ENCODE results near the gene NSFL1C.
"Not testable (repeated sequence)": the region's sequence is repeated elsewhere in the genome, so short reads cannot be mapped to it uniquely, and the experiment has no call there.

The NSFL1C gene

GRCh38 chr20:1423625-1424106 lies 43.0 kb downstream of the NSFL1C start:
- peak; percentile 25 for DNase-seq (ENCODE audit: low spot score)

DNA sequence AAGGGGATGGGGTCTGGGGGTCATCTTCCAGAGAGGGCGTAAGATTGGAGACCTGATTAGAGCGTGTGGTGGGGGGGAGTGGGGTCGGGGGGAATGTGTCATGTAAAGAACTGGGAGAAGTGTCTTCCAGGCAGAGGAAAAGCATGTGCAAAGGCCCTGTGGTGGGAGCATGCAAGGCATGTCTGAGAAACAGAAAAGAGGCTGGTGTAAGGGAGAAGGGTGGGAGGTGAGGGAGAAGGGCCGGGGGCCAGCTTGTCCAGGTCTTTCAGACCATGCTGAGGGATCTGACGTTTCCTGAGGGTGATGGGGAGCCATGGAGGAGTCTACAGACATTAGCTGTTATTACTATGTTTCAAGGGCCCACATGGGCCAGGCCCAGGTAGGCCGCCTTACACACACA lies 43.4 kb downstream of the NSFL1C start:
- DNase-seq (ENCODE audit: low spot score): no peak

- DNase-seq (ENCODE audit: low spot score): no peak
Measured at GRCh38 chr20:1422753-1423152, 43.9 kb downstream of the NSFL1C start.

- no peak for DNase-seq (ENCODE audit: low spot score)
Measured at GRCh38 chr20:1420066-1420465, 46.6 kb downstream of the NSFL1C start.

DNA sequence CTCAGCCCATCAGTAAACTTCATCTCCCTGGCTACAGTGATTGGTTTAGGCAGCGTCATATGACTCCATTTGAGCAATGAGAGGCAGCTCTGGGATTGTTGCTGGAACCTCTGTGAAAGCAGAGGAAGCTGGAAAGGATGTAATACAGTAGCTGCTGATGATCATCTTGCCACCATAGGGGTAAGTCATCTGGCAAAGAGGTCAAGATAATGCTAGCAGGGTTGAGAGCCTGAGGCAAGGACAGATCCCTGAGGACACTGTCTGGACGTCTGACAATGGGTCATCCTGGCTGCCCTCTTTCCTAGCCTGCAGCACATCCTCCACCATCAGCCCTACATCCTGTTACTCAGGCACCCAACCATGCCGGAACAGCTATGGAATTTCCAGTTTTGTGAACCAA lies 48.3 kb downstream of the NSFL1C start:
- DNase-seq (ENCODE audit: low spot score): no peak

GRCh38 chr20:1417790-1418189 lies 48.9 kb downstream of the NSFL1C start:
- no peak for DNase-seq (ENCODE audit: low spot score)

- no peak for DNase-seq (ENCODE audit: low spot score)
Measured at GRCh38 chr20:1417273-1417672, 49.4 kb downstream of the NSFL1C start.

DNA sequence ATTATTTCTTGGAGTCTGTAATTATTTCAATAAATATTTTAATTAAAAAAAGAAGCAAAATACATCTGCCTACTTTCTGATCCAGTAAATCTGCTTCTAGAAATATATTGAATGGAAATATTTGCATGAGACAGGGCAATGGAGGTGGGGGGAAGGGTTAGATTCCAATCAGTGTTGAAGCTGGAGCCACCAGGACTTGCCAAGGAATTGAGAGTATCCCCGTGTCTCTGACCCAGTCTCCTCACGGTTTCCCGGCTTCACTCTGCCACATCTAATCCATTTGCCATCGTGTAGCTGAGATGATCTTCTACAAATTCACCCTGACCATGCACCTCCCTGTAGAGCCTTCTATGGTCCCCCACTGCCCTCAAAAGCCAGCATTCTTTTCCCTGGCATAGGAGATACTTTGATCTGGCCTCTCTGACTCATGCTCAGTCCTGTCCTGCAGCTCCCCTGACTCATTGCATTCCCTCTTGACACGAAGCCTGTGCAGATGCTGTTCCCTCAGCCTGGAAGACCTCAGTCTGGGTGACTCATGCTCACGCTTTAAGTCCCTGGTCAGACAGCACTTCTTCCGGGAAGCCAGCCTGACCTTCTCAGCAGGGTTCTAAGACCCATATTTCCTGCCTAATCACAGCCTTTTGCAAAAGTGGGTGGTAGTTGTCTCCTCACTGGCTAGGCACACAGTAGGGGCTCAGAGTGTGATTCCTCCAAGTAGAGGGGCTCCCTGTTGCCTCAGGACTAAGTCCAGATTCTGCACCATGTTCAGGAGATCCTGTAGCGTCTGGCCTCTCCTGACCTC lies 50.8 kb downstream of the NSFL1C start:
- DNase-seq (ENCODE audit: low spot score): no peak

DNA sequence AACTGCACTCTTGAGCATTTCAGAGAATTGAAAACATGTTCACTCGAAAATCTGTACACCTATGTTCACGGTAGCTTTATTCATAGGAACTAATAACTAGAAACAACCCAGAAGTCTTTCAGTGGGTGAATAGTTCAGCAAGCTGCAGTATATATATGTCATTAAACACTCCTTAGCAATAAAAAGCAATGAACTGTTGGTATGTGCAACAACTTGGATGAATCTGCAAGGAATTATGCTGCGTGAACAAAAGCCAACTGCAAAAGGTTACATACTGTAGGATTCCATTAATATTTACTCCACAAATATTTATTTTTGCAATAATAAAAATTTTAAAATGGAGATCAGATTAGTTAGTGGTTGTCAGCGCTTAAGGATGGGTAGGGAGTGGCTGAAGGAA lies 51.7 kb downstream of the NSFL1C start:
- DNase-seq (ENCODE audit: low spot score): no peak

GRCh38 chr20:1405801-1406200 lies 60.8 kb downstream of the NSFL1C start:
- DNase-seq (ENCODE audit: low spot score): no peak

DNA sequence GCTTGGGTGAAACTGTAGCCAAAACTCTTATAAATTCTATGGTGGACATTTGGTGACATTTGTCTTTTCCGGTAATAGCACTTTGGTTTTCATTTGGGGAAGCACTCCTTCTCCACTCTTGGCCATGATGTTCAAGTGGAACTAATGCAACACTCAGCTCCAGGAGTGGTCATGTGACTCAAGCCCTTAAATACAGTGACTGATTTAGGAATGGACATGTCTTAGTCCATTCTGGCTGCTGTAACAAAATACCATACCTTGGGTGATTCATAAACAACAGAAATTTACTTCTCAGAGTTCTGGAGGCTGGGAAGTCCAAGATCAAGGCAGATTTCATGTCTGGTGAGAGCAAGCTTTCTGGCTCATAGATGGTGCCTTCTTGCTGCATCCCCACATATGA lies 63.0 kb downstream of the NSFL1C start:
- no peak for DNase-seq (ENCODE audit: low spot score)

DNA sequence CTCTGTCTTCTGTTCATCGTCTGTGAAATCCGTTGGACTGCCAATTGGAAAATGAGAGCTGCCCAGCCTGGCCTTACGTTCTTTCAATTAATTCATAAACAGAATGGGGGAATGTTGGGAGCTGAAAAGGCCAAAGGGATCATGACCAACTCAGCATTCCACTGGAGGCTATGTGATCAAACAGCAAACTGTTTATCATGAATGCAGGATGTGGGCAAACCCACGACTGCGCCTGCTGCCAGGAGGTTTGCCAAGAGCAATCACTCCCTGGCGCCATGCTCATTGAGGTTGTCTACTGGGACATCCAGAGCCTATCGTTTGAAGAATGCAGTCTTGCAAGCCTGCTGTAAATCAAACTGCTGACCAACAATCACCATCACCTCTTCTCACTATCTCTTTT lies 64.5 kb downstream of the NSFL1C start:
- DNase-seq (ENCODE audit: low spot score): no peak

GRCh38 chr20:1401451-1401907 lies 65.2 kb downstream of the NSFL1C start:
- no peak for DNase-seq (ENCODE audit: low spot score)

- DNase-seq (ENCODE audit: low spot score): not testable (repeated sequence)
Measured at GRCh38 chr20:1399678-1400366, 66.8 kb downstream of the NSFL1C start.

- not testable (repeated sequence) for DNase-seq (ENCODE audit: low spot score)
Measured at GRCh38 chr20:1398185-1398584, 68.5 kb downstream of the NSFL1C start.

DNA sequence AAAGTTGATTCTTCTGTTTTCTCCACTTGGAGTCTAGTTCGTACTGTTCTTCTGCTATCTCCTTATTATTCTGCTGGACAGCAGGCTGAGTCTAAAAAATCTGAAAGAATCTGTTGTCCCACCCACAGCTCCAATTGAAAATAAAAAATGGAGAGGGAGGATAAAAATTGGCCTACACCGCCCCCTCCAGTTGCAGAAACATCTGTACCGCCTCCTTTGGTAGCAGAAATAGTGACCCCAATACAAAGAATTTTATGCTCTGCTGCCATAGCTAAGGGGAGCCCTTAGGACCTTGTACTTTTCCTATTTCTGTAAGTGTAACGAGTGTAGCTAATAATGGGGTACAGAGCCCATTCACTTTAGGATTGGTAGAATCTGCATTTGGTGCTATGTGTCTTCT lies 68.9 kb downstream of the NSFL1C start:
- no peak for DNase-seq (ENCODE audit: low spot score)

GRCh38 chr20:1396702-1397101 lies 69.9 kb downstream of the NSFL1C start:
- DNase-seq (ENCODE audit: low spot score): no peak

GRCh38 chr20:1396264-1396663 lies 70.4 kb downstream of the NSFL1C start:
- DNase-seq (ENCODE audit: low spot score): no peak

DNA sequence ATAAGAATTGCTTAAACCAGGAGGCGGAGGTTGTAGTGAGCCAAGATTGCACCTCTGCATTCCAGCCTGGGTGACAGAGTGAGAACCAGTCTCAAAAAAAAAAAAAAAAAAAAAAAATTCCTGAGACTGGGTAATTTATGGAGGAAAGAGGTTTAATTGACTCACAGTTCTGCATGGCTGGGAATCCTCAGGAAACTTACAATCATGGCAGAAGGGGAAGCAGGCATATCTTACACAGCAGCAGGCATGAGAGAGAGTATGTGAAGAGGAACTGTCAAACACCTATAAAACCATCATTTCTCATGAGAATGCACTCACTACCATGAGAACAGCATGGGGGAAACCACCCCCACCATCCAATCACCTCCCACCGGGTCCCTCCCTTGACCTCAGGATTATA lies 72.0 kb downstream of the NSFL1C start:
- no peak for DNase-seq (ENCODE audit: low spot score)

GRCh38 chr20:1393507-1393882 lies 73.2 kb downstream of the NSFL1C start:
- no peak for DNase-seq (ENCODE audit: low spot score)

GRCh38 chr20:1392693-1393506 lies 73.7 kb downstream of the NSFL1C start, which contains the start of gene FKBP1A:
TSS of gene FKBP1A (minus strand) at chr20:1393054. CDS start at chr20:1392998, 56 bp downstream.
- DNase-seq (ENCODE audit: low spot score): peak; percentile 94

DNA sequence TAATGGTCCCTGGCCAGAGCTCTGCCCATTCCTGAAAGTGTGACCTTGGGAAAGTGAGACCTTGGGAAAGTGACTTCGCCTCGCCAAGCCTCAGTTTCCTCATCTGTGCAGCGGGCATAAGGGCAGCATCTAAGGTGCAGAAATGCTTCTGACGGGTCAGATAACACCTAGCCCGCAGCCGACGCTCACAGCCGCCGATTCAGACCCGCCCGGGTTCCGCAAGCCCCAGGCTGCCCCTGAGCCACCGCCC lies 74.3 kb downstream of the NSFL1C start:
- DNase-seq (ENCODE audit: low spot score): no peak
